Endothelial cell of umbilical vein (primary cell): Measurements from ENCODE around the gene SLC7A11. TPM values are rescaled to one million over a fixed set of nuclear protein-coding genes. Genes with fewer than 3 reads are reported as not detected.

Source experiments
- BruUV-seq: library from RNA; stranded (reverse); fragments of 400-500 nt; replicated peaks from 2 replicates; lab custom pipeline; 2021; lab: Mats Ljungman, UMichigan
- CTCF ChIA-PET: fragments of 300-600, 350-600 bp; sonication (Branson Sonifier 250); formaldehyde crosslinking; loops from one replicate; lab custom pipeline; 2021; ENCODE audit warnings: antibody characterized with exemption, inconsistent platforms; lab: Charles Lee
- POLR2A ChIA-PET: fragments of 300-600, 350-600 bp; sonication (Branson Sonifier 250); formaldehyde crosslinking; loops from one replicate; lab custom pipeline; 2021; ENCODE audit warnings: antibody characterized with exemption, inconsistent platforms; lab: Charles Lee
- DNase-seq: peaks from one replicate; pipeline ENCODE4 v3.0.0-alpha.2; 2011; ENCODE audit warnings: low read depth, low spot score
- FAIRE-seq: peaks from 2 replicates; lab custom pipeline; 2011; peaks lifted over from hg19 to GRCh38; lab: Jason Lieb, UNC
- H2AFZ ChIP-seq: 2 replicates; pipeline ENCODE4 v1.6.0; 2012; ENCODE audit warnings: low read depth, low read length, control low read depth, inconsistent platforms
- H3K27ac ChIP-seq: 2 replicates; pipeline ENCODE4 v1.5.1; 2011; ENCODE audit warnings: low read depth, mild to moderate bottlenecking, control low read depth, low read length, moderate library complexity; ENCODE audit not compliant: insufficient read depth
- H3K27me3 ChIP-seq, 2 experiments: 2 replicates each; pipeline versions ENCODE4 v1.6.0 to v1.6.1; 2011; ENCODE audit warnings: low read length in 2 of 2, mixed read lengths in 1 of 2; ENCODE audit not compliant: control insufficient read depth in 2 of 2, insufficient read depth in 2 of 2
- H3K36me3 ChIP-seq, 2 experiments: 2 replicates in 1 of 2; 3 replicates in 1 of 2; pipeline ENCODE4 v1.5.1; 2011; ENCODE audit warnings: low read length in 2 of 2, mild to moderate bottlenecking in 1 of 2, moderate library complexity in 1 of 2; ENCODE audit not compliant: control insufficient read depth in 2 of 2, insufficient read depth in 2 of 2; ENCODE audit errors: extremely low read depth in 1 of 2
- H3K4me1 ChIP-seq: 3 replicates; pipeline ENCODE4 v1.5.1; 2011; ENCODE audit warnings: mild to moderate bottlenecking, low read length; ENCODE audit not compliant: control insufficient read depth, insufficient read depth; ENCODE audit errors: extremely low read depth
- H3K4me2 ChIP-seq: 2 replicates; pipeline ENCODE4 v1.6.1; 2011; ENCODE audit warnings: low read length, control low read depth, mixed read lengths; ENCODE audit not compliant: insufficient read depth
- H3K4me3 ChIP-seq, 3 experiments: fragments of 200-600 bp in 1 of 3; sonication (generic), shearing (Covaris generic) in 1 of 3; replicated peaks in 1 of 3; 2 replicates each; pipeline ENCODE4 v1.5.1; 2011 to 2016; ENCODE audit warnings: control low read depth in 3 of 3, low read length in 3 of 3, mild to moderate bottlenecking in 2 of 3, inconsistent platforms in 1 of 3, low read depth in 1 of 3, moderate library complexity in 1 of 3; ENCODE audit not compliant: insufficient read depth in 1 of 3
- H3K79me2 ChIP-seq: 2 replicates; pipeline ENCODE4 v1.6.0; 2012; ENCODE audit warnings: low read length, inconsistent platforms; ENCODE audit not compliant: control insufficient read depth, insufficient read depth
- H3K9ac ChIP-seq: replicated peaks from 2 replicates; pipeline ENCODE3; 2011; ENCODE audit warnings: low read length, control low read depth; ENCODE audit not compliant: insufficient read depth; ENCODE audit errors: extremely low read depth
- H3K9me1 ChIP-seq: replicated peaks from 3 replicates; pipeline ENCODE4 v1.6.0; 2011; ENCODE audit warnings: mild to moderate bottlenecking, low read length; ENCODE audit not compliant: control insufficient read depth, insufficient read depth; ENCODE audit errors: extremely low read depth
- H3K9me3 ChIP-seq: replicated peaks from 2 replicates; pipeline ENCODE4 v1.5.1; 2012; ENCODE audit warnings: low read length, inconsistent platforms; ENCODE audit not compliant: control insufficient read depth, insufficient read depth
- H4K20me1 ChIP-seq: replicated peaks from 2 replicates; pipeline ENCODE3; 2011; ENCODE audit warnings: mild to moderate bottlenecking, low read length; ENCODE audit not compliant: control insufficient read depth, insufficient read depth; ENCODE audit errors: extremely low read depth
- CTCF ChIP-seq, 2 donors: IDR thresholded peaks; 1 replicate in 1 of 2; 2 replicates in 1 of 2; pipeline ENCODE4 v1.5.1; 2011; ENCODE audit warnings: low read length in 2 of 2, mild to moderate bottlenecking in 2 of 2, moderate library complexity in 2 of 2, control low read depth in 1 of 2, inconsistent platforms in 1 of 2, low read depth in 1 of 2; ENCODE audit not compliant: insufficient read depth in 1 of 2; ENCODE audit errors: extremely low read depth in 1 of 2
- EZH2 ChIP-seq: IDR thresholded peaks from 2 replicates; pipeline ENCODE4 v1.6.1; 2012; ENCODE audit warnings: borderline replicate concordance, low read depth, mild to moderate bottlenecking, moderate library complexity, low read length, inconsistent platforms; ENCODE audit not compliant: severe bottlenecking
- FOS ChIP-seq: IDR thresholded peaks from 2 replicates; pipeline ENCODE4 v1.6.1; 2011; ENCODE audit warnings: mild to moderate bottlenecking, low read length, moderate library complexity, borderline replicate concordance; ENCODE audit not compliant: insufficient read depth
- GATA2 ChIP-seq: IDR thresholded peaks from 2 replicates; pipeline ENCODE4 v1.7.0; 2011; ENCODE audit warnings: low read depth, mild to moderate bottlenecking, moderate library complexity, mixed read lengths, low read length; ENCODE audit not compliant: insufficient read length, insufficient read depth
- JUN ChIP-seq: IDR thresholded peaks from 2 replicates; pipeline ENCODE4 v1.6.1; 2011; ENCODE audit warnings: borderline replicate concordance, low read depth; ENCODE audit not compliant: insufficient read length, insufficient read depth
- MAX ChIP-seq: IDR thresholded peaks from 2 replicates; pipeline ENCODE4 v1.6.1; 2011; ENCODE audit not compliant: insufficient read depth, insufficient read length
- MYC ChIP-seq: IDR thresholded peaks from one replicate; pipeline ENCODE4 v1.6.1; 2011; ENCODE audit warnings: mild to moderate bottlenecking, low read depth, low read length
- POLR2A ChIP-seq: IDR thresholded peaks from 2 replicates; pipeline ENCODE4 v1.6.1; 2012; ENCODE audit warnings: low read depth, mild to moderate bottlenecking, control low read depth, low read length
- POLR2AphosphoS5 ChIP-seq: IDR thresholded peaks from 2 replicates; pipeline ENCODE4 v1.6.1; 2012; ENCODE audit warnings: low read depth, mild to moderate bottlenecking, control low read depth, low read length, moderate library complexity; ENCODE audit not compliant: insufficient read depth
- dilution Hi-C: fragments of 300-500 bp; cut with MboI; formaldehyde crosslinking; loops from one replicate; pipeline ENCODE4 v1.15.0; 2019; ENCODE audit warnings: low sequenced_read_pairs; ENCODE audit not compliant: extremely low pct_ligation_motif_present
- intact Hi-C: fragments of 100-400 bp; cut with micrococcal nuclease; formaldehyde crosslinking; loops from one replicate; pipeline ENCODE4 v1.10.0; 2022
- polyA plus RNA-seq, 4 experiments: library from polyadenylated mRNA; depleted of rRNA in 3 of 4; stranded (reverse) in 3 of 4; unstranded in 1 of 4; fragments of >200 nt; gene quantifications; 2 replicates each; pipeline versions ENCODE4 v1.2.1 to v1.2.3, GENCODE V29; 2011 to 2012; ENCODE audit warnings: missing spikeins in 1 of 4
- total RNA-seq: library from RNA; stranded (reverse); gene quantifications from 2 replicates; pipeline ENCODE4 v1.2.3, GENCODE V29; 2021

The SLC7A11 gene
- total and polyA plus RNA-seq, 2 donors (not counting 3 experiments of a cell fraction or from before 2014, with no cell fraction given), result 28.4 to 82.7 TPM

- H4K20me1 ChIP-seq, result no peaks in the 10 kb centered on the region
- TSS peak; percentile 61 for BruUV-seq
- no peak overlapping the region for H2AFZ ChIP-seq
- no peaks in the 10 kb centered on the region for H3K9me3 ChIP-seq
- peak overlapping the region; percentile 77 for H3K9ac ChIP-seq
- dilution Hi-C loops, result no loop called here
- H3K36me3 ChIP-seq, result peaks cover 0 to 24% of the 10 kb centered on the region in 2 experiments
- peaks cover 87% of the 10 kb centered on the region for H3K79me2 ChIP-seq
- H3K4me1 ChIP-seq, result peaks cover 48% of the 10 kb centered on the region
- TF ChIP-seq POLR2A (no peak), MAX (no peak), MYC (no peak), GATA2 (no peak), POLR2AphosphoS5 (no peak), JUN (no peak), CTCF (IDR thresholded peaks at IDR 0.05; ENCODE audit: extremely low read depth in 1 of 2, insufficient read depth in 1 of 2, low read depth in 1 of 2, low read length in 2 of 2) (no peak), EZH2 (no peak), FOS (no peak)
- POLR2A ChIA-PET, result interaction anchor here (1.1 kb wide), 1 partner anchor 14 kb away, joined by 3 read pairs; no protein-coding TSS in a partner anchor
- peak overlapping the region in 1 of 3 experiments; percentile 25 for H3K4me3 ChIP-seq
- H3K27ac ChIP-seq, result peak overlapping the region; percentile 89
- no peaks in the 10 kb centered on the region for H3K9me1 ChIP-seq
- FAIRE-seq, result no peak
- CTCF ChIA-PET, result interaction anchor here (1.4 to 1.8 kb wide), 3 partner anchors 8 to 286 kb away, joined by 4 to 6 read pairs (median 5); no protein-coding TSS in a partner anchor
- H3K4me2 ChIP-seq, result peak overlapping the region; percentile 86
- no peaks in the 10 kb centered on the region for H3K27me3 ChIP-seq
- DNase-seq, result no peak
- intact Hi-C loops, result no loop called here
These were observed 6.1 kb downstream of the SLC7A11 start for GRCh38 chr4:138236037-138236436.
